Measurements from ENCODE around the gene DENND1B. TPM values are rescaled to one million over a fixed set of nuclear protein-coding genes. Genes with fewer than 3 reads are reported as not detected.

The DENND1B gene
- total RNA-seq, 1 donor from 2014 or later = 22.1 TPM

DNA sequence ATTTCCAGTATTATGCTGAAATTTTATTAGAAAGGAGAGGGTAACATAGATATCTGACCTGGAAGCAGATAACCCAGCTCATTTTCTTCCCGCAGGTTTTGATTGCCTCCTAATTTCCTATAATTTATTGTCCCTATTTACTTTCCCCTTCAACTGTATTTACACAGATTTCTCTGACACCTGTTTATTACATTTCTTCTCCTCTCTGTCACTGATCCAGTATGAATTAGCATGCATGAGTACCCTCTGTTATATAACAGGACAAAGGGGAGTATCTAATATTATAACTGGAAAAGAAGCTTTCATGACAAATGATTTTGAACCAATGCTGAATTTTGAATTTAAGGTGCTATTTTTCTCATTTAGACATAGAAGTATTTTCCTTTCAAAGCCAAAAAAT, 37.4 kb downstream of the DENND1B start:
- DNase-seq = no peak
- TF ChIP-seq, protein P1, sequence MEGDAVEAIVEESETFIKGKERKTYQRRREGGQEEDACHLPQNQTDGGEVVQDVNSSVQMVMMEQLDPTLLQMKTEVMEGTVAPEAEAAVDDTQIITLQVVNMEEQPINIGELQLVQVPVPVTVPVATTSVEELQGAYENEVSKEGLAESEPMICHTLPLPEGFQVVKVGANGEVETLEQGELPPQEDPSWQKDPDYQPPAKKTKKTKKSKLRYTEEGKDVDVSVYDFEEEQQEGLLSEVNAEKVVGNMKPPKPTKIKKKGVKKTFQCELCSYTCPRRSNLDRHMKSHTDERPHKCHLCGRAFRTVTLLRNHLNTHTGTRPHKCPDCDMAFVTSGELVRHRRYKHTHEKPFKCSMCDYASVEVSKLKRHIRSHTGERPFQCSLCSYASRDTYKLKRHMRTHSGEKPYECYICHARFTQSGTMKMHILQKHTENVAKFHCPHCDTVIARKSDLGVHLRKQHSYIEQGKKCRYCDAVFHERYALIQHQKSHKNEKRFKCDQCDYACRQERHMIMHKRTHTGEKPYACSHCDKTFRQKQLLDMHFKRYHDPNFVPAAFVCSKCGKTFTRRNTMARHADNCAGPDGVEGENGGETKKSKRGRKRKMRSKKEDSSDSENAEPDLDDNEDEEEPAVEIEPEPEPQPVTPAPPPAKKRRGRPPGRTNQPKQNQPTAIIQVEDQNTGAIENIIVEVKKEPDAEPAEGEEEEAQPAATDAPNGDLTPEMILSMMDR (IDR thresholded peaks at IDR 0.05; ENCODE audit: partially characterized antibody, unreplicated experiment) = no peak
- H3K27me3 Mint-ChIP-seq (ENCODE audit: unreplicated experiment) = no peaks in the 10 kb centered on the region
- no peak overlapping the region for H3K4me3 Mint-ChIP-seq (ENCODE audit: unreplicated experiment)
- H3K4me1 Mint-ChIP-seq (ENCODE audit: low read depth, unreplicated experiment) = peaks cover 9% of the 10 kb centered on the region
- no peak overlapping the region for H3K27ac Mint-ChIP-seq (ENCODE audit: unreplicated experiment)
- peaks cover 2% of the 10 kb centered on the region for H3K9me3 Mint-ChIP-seq (ENCODE audit: unreplicated experiment)
- no peaks in the 10 kb centered on the region for H3K36me3 Mint-ChIP-seq (ENCODE audit: unreplicated experiment)

DNA sequence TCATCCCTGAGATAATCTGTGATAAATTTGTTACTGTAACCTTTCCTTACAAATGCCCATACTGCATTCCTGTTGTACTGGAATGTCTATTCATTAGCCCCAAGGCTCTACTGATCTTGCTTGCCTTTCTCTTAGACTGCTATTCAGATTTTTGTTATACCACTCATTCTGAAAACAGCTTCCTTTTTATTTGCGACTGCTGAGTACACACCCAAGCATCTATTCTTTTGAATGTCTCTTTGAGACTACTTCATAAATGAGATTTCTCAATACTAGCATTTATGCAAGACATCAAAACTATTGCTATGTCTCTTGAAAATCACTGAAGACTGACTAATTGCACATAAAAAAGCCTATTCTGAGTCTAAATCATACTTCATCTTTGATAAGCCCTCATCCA, 38.6 kb downstream of the DENND1B start:
- Mint-ChIP-seq H3K4me3 (ENCODE audit: unreplicated experiment) (no peak overlapping the region), H3K9me3 (ENCODE audit: unreplicated experiment) (peaks cover 2% of the 10 kb centered on the region), H3K27me3 (ENCODE audit: unreplicated experiment) (no peaks in the 10 kb centered on the region), H3K36me3 (ENCODE audit: unreplicated experiment) (no peaks in the 10 kb centered on the region), H3K27ac (ENCODE audit: unreplicated experiment) (no peak overlapping the region), H3K4me1 (ENCODE audit: low read depth, unreplicated experiment) (peaks cover 9% of the 10 kb centered on the region)
- no peak for DNase-seq
- TF ChIP-seq, protein P1 (IDR thresholded peaks at IDR 0.05; ENCODE audit: partially characterized antibody, unreplicated experiment) = no peak

DNA sequence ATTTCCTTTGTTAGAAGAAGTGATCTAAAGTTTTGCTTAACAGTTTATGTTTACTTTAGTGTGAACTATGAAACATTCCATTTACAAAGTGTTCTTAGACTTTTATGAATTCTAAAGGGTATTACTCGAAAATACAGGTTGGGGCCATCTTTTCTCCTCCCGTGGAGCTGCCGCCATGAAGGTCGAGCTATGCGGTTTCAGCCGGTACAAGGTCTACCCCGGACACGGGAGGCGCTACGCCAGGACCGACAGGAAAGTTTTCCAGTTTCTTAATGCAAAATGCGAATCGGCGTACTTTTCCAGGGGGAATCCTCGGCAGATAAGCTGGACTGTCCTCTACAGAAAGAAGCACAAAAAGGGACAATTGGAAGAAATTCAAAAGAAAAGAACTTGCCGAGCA, 39.8 kb downstream of the DENND1B start:
- Mint-ChIP-seq H3K36me3 (ENCODE audit: unreplicated experiment) (no peaks in the 10 kb centered on the region), H3K4me1 (ENCODE audit: low read depth, unreplicated experiment) (peaks cover 9% of the 10 kb centered on the region), H3K27ac (ENCODE audit: unreplicated experiment) (no peak overlapping the region), H3K4me3 (ENCODE audit: unreplicated experiment) (no peak overlapping the region), H3K27me3 (ENCODE audit: unreplicated experiment) (no peaks in the 10 kb centered on the region), H3K9me3 (ENCODE audit: unreplicated experiment) (peaks cover 2% of the 10 kb centered on the region)
- TF ChIP-seq, protein P1 (IDR thresholded peaks at IDR 0.05; ENCODE audit: partially characterized antibody, unreplicated experiment) = no peak
- DNase-seq = no peak

DNA sequence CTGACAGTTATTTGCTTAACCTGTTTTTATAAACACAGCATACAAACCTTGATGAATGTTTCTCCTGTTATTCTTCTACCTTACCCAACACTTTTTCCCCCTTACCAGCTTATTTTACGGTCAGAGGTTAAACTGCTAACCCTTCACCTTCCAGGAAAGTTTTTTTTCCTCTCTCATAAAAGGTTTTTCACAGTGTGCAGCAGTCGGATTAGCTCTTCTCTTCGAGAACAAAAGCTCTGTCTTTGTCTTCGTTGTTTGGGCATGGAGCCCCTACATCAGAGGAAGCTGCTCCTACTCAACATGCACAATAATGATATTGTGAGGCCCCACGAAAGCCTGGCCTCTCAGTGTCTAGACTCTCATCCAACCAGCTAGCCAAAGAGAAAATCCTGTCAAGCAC, 42.0 kb downstream of the DENND1B start:
- Mint-ChIP-seq H3K4me1 (ENCODE audit: low read depth, unreplicated experiment) (peaks cover 9% of the 10 kb centered on the region), H3K9me3 (ENCODE audit: unreplicated experiment) (peaks cover 2% of the 10 kb centered on the region), H3K27me3 (ENCODE audit: unreplicated experiment) (no peaks in the 10 kb centered on the region), H3K4me3 (ENCODE audit: unreplicated experiment) (no peak overlapping the region), H3K36me3 (ENCODE audit: unreplicated experiment) (no peaks in the 10 kb centered on the region), H3K27ac (ENCODE audit: unreplicated experiment) (peak overlapping the region; percentile 19)
- no peak for DNase-seq
- TF ChIP-seq, protein P1 (IDR thresholded peaks at IDR 0.05; ENCODE audit: partially characterized antibody, unreplicated experiment) = no peak

DNA sequence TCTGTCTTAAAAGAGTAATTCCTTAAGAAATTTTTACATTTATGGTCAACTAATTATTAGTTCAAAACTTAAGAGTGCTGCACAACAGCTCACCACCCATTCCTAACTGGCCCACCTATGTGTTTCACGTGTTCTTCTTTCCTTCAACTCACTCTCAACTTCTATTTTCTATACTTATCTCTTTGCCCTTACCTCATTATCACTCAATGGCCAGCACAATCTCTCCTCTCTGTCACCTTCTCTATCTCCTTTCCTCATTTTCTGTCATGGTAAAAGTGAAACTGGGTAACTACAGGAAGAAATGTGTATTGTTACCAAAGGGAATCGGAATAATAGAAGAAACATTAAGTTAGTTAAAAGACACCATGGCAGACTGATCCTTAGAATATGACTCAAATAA, 43.1 kb downstream of the DENND1B start:
- no peaks in the 10 kb centered on the region for H3K27me3 Mint-ChIP-seq (ENCODE audit: unreplicated experiment)
- H3K36me3 Mint-ChIP-seq (ENCODE audit: unreplicated experiment) = no peaks in the 10 kb centered on the region
- H3K9me3 Mint-ChIP-seq (ENCODE audit: unreplicated experiment) = peaks cover 2% of the 10 kb centered on the region
- H3K27ac Mint-ChIP-seq (ENCODE audit: unreplicated experiment) = no peak overlapping the region
- no peak for DNase-seq
- H3K4me3 Mint-ChIP-seq (ENCODE audit: unreplicated experiment) = no peak overlapping the region
- H3K4me1 Mint-ChIP-seq (ENCODE audit: low read depth, unreplicated experiment) = peaks cover 6% of the 10 kb centered on the region
- TF ChIP-seq, protein P1 (IDR thresholded peaks at IDR 0.05; ENCODE audit: partially characterized antibody, unreplicated experiment) = no peak

Measured in glutamatergic neuron (in vitro differentiated cells).